Gastrocnemius medialis (tissue), 4 donors: ENCODE results near the gene TFDP1.

Experiments
- POLR2A ChIP-seq, 2 donors: fragments of 450-650 bp; IDR thresholded peaks; one replicate each; pipeline ENCODE4 v1.6.1; 2017; ENCODE audit warnings: antibody characterized with exemption in 2 of 2, mild to moderate bottlenecking in 2 of 2, moderate library complexity in 2 of 2
- TF ChIP-seq, protein P1 (sequence below), 5 experiments: fragments of 450-650 bp in 3 of 5; fragments of 200-600 bp in 2 of 5; sonication (generic) in 2 of 5; IDR thresholded peaks in 4 of 5; conservative IDR thresholded peaks in 1 of 5; 1 replicate in 4 of 5; 2 replicates in 1 of 5; pipeline ENCODE4 v1.5.1; 2016 to 2019; ENCODE audit warnings: antibody characterized with exemption in 5 of 5, mild to moderate bottlenecking in 3 of 5, moderate library complexity in 3 of 5

DNA sequence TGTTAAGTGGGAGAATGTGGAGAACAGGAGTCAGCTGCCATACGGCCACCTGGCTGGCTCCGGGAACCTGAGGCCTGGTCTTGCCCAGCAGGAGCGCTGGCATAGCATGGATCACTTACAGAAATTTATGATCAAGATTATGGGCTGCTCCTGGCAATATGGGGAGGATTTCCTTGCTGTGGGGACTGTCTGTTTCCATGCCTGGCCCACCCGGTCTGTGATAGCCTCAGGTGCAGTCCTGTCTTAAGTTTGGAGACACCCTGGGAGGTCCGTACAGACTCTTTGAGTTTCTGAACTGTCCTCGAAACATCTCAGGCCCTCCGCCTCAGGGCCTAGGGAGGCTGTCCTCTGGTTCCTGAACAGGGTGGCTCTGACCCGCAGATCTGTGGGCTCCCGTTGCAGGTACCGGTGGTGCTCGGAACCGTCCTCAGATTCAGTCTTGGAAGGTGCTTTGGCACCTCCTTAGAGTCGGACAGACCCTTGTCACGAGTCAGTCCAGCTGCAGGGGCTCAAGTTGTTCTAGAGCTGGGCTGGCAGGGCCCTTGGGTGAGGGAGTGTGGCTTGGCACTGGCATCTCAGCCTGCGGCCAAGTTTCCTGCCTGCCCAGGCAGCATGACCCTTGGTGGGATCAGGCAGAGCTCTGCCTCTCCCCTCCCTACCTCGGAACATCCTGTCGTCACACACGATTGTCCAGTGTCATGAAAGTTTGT, 4.9 kb downstream of the TFDP1 start:
- TF ChIP-seq, protein P1, sequence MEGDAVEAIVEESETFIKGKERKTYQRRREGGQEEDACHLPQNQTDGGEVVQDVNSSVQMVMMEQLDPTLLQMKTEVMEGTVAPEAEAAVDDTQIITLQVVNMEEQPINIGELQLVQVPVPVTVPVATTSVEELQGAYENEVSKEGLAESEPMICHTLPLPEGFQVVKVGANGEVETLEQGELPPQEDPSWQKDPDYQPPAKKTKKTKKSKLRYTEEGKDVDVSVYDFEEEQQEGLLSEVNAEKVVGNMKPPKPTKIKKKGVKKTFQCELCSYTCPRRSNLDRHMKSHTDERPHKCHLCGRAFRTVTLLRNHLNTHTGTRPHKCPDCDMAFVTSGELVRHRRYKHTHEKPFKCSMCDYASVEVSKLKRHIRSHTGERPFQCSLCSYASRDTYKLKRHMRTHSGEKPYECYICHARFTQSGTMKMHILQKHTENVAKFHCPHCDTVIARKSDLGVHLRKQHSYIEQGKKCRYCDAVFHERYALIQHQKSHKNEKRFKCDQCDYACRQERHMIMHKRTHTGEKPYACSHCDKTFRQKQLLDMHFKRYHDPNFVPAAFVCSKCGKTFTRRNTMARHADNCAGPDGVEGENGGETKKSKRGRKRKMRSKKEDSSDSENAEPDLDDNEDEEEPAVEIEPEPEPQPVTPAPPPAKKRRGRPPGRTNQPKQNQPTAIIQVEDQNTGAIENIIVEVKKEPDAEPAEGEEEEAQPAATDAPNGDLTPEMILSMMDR (IDR thresholded peaks at IDR 0.05 in 4 of 5, conservative IDR thresholded peaks at IDR 0.05 in 1 of 5), result no peak
- no peak for TF ChIP-seq POLR2A (IDR thresholded peaks at IDR 0.05)
